Coronary artery (tissue), 2 donors: ENCODE data around the gene CACNA2D2.

Source experiments
- DNase-seq: peaks from one replicate; pipeline ENCODE4 v3.0.0-alpha.2; 2017; ENCODE audit warnings: low spot score
- H3K27ac ChIP-seq, 2 donors: fragments of 200-600 bp; sonication (generic); one replicate each; pipeline ENCODE4 v1.5.1; 2016 to 2019
- H3K4me3 ChIP-seq: fragments of 200-600 bp; sonication (generic); 2 replicates; pipeline ENCODE4 v1.5.1; 2016; ENCODE audit warnings: mild to moderate bottlenecking, moderate library complexity
- CTCF ChIP-seq: fragments of 200-600 bp; sonication (generic); IDR thresholded peaks from one replicate; pipeline ENCODE4 v1.5.1; 2019; ENCODE audit warnings: antibody characterized with exemption

CACNA2D2 gene

DNA sequence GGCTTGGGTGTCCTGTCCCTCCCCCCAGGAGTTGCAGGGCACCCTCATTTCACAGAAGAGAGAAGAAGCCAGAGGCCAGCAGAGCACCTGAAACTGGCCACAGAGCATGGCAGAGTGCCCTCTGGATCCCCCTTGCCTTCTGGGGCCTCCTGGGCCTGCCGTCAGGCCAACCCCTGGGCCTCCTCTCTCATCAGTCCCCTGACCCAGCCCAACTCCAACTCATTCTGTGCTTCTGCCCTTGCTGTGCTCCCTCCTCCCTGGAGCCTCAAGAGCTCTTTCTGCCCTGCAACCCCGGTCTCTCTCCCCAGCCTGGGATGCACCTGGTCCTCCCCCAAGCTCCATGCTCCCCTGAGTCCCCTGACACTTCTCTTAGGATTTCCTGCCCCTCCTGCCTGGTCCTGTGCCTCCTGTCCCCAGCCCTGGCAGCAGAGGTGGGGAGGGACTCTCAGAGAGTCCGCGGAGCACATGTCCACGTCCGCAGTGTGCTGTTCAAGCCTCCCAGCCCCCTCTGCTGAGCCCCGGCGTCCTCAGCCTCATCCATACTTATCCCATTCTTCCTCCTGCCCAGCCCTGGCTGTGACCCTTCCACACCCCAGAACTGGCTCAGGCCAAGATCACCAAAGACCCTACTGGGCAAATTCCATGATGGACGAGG is 30.5 kb upstream of the CACNA2D2 start:
- DNase-seq = no peak
- TF ChIP-seq CTCF = no peak
- Histone ChIP-seq H3K4me3 (no peak overlapping the region), H3K27ac (no peak overlapping the region)

DNA sequence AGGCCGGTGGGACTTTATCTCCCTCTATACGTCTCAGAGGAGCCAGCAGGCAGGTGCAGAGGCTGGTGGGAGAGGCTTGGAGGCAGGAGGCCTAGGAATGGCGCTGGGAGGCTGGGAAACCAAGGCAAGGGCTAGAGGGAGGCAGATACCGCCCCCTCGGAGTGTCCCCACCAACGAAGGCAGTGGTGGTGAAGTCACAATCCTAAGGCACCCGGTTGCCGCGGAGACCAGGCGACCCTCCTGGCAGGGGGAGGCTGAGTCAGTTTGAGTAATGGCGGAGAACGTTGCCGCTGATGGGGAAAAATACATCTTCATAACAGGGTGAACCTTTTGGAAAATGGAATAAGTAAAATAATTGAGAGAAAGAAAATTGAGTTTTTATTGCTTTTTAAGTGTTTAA is 29.9 kb upstream of the CACNA2D2 start:
- DNase-seq = no peak
- Histone ChIP-seq H3K27ac (no peak overlapping the region), H3K4me3 (no peak overlapping the region)
- TF ChIP-seq CTCF = no peak

GRCh38 chr3:50532062-50532705 is 28.8 kb upstream of the CACNA2D2 start:
- no peak for TF ChIP-seq CTCF
- Histone ChIP-seq H3K4me3 (no peak overlapping the region), H3K27ac (peak overlapping the region in 1 of 2 donors; percentile 58)
- no peak for DNase-seq

GRCh38 chr3:50531201-50531600 is 27.8 kb upstream of the CACNA2D2 start:
- Histone ChIP-seq H3K4me3 (no peak overlapping the region), H3K27ac (no peak overlapping the region)
- no peak for DNase-seq
- TF ChIP-seq CTCF = no peak

DNA sequence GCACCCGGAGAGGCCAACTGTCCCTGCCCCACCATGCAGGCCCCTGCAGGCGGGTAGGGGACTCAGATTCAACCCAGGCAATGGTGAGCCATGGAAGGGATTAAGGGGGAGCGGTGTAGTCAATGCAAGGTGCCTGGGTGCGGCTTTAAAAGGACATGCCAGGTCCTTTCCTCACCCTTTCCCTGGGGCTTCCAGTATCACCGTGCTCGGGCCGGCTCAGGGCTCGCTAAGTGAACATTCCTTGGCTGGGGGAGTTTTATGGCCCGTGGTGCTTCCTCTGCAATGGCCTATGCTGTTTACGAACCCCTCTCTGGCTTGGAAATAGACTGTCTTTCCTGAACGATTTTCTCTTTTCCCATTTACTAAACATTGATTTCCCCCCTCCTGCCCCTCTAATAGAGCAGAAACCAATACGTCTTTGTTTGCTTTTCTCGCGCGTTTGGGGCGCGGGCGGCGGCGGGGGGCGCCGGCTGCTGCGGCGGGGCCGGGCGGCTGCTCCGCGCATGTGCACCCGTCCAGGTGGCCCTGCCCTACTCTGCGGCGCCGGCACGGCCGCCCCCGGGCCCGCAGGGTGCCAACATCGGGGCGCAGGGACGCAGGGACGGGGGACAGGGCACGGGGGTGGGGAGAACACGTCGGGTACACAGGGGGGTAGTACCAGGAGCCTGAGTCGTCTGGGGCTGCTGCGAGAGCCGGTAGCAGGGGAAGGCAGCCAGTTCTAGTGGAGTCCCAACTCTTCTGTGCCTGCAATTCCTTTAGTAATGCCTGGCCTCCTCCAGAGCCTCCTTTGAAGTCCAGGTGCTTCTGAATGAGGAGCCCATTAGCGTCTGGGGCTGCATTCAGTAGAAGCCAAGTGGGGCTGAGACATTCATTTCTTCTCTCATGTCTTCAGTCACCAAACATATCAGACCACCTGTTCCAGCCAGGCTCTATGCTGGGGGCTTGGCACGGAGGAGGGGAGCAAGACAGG is 26.9 kb upstream of the CACNA2D2 start:
- DNase-seq = no peak
- no peak overlapping the region for H3K4me3 ChIP-seq

GRCh38 chr3:50525987-50526386 is 22.6 kb upstream of the CACNA2D2 start:
- no peak for DNase-seq

More for the DNA sequence above, 26.9 kb upstream of the CACNA2D2 start:
- H3K27ac ChIP-seq = no peak overlapping the region
- TF ChIP-seq CTCF = no peak

More at GRCh38 chr3:50525987-50526386, 22.6 kb upstream of the CACNA2D2 start:
- H3K4me3 ChIP-seq = no peak overlapping the region
- no peak for TF ChIP-seq CTCF
- H3K27ac ChIP-seq = no peak overlapping the region
